GM12873 (cell line): Measurements from ENCODE around the gene FAM53B.

Experiments
- CTCF ChIP-seq: IDR thresholded peaks from 2 replicates; pipeline ENCODE4 v1.5.1; 2012; ENCODE audit warnings: low read depth, mild to moderate bottlenecking, moderate library complexity, low read length, control low read depth; ENCODE audit not compliant: insufficient read depth; ENCODE audit errors: missing control alignments

Gene FAM53B

GRCh38 chr10:124656541-124656940, 87.6 kb downstream of the FAM53B start:
- no peak for TF ChIP-seq CTCF

- no peak for TF ChIP-seq CTCF
Observed at GRCh38 chr10:124656113-124656490, 88.1 kb downstream of the FAM53B start.

GRCh38 chr10:124655191-124656112, 88.7 kb downstream of the FAM53B start:
- no peak for TF ChIP-seq CTCF

GRCh38 chr10:124654686-124655085, 89.5 kb downstream of the FAM53B start:
- no peak for TF ChIP-seq CTCF

GRCh38 chr10:124653811-124654651, 90.1 kb downstream of the FAM53B start:
- no peak for TF ChIP-seq CTCF

GRCh38 chr10:124653311-124653710, 90.9 kb downstream of the FAM53B start:
- TF ChIP-seq CTCF = no peak

GRCh38 chr10:124652701-124653100, 91.5 kb downstream of the FAM53B start:
- TF ChIP-seq CTCF = no peak
